HG03097 (cell line): ENCODE results near the gene DENND1A.

Experiments
- ATAC-seq: cut with Tn5 transposase; IDR thresholded peaks from one replicate; pipeline ENCODE4 v1.9.1; 2021; ENCODE audit not compliant: unreplicated experiment, low FRiP score

The DENND1A gene

DNA sequence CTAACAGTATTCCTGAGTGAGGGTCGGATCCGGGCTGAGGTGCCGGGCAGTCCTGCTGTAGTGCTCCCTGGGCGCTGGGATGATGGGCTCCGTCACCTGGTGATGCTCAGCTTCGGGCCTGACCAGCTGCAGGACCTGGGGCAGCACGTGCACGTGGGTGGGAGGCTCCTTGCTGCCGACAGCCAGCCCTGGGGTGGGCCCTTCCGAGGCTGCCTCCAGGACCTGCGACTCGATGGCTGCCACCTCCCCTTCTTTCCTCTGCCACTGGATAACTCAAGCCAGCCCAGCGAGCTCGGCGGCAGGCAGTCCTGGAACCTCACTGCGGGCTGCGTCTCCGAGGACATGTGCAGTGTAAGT is 558.7 kb downstream of the DENND1A start:
- ATAC-seq = no peak

DNA sequence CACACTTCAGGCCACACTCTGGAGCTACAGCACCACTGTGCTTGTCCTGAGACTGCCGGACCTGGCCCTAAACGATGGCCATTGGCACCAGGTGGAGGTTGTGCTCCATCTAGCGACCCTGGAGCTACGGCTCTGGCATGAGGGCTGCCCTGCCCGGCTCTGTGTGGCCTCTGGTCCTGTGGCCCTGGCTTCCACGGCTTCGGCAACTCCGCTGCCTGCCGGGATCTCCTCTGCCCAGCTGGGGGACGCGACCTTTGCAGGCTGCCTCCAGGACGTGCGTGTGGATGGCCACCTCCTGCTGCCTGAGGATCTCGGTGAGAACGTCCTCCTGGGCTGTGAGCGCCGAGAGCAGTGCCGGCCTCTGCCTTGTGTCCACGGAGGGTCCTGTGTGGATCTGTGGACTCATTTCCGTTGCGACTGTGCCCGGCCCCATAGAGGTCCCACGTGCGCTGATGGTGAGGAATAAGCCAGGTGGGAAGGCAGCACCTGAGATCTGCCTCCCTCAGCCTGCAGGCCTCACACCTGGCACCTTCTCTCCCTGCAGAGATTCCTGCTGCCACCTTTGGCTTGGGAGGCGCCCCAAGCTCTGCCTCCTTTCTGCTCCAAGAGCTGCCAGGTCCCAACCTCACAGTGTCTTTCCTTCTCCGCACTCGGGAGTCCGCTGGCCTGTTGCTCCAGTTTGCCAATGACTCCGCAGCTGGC is 559.2 kb downstream of the DENND1A start:
- ATAC-seq = no peak

DNA sequence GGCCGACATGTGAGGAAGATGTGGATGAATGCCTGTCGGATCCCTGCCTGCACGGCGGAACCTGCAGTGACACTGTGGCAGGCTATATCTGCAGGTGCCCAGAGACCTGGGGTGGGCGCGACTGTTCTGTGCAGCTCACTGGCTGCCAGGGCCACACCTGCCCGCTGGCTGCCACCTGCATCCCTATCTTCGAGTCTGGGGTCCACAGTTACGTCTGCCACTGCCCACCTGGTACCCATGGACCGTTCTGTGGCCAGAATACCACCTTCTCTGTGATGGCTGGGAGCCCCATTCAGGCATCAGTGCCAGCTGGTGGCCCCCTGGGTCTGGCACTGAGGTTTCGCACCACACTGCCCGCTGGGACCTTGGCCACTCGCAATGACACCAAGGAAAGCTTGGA is 559.8 kb downstream of the DENND1A start:
- no peak for ATAC-seq

DNA sequence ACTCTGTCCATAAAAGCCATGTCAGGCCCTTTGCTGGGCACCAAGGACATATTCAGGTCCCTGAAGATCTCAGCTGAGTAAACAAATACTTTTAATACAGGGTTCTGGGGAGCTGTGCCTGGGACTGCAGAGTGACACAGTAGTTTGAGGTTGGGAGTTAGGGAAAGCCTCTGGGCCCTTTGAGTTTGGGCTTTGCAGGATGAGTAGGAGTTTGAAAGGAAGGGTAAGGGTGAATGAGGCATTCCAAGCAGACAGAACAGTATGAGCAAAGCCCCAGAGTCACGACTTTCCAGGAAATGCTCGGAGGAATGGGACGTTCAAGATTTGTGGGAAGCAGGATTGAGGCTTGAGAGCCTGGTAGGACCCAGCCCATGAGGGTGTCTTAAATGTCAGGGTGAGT is 560.6 kb downstream of the DENND1A start:
- no peak for ATAC-seq

DNA sequence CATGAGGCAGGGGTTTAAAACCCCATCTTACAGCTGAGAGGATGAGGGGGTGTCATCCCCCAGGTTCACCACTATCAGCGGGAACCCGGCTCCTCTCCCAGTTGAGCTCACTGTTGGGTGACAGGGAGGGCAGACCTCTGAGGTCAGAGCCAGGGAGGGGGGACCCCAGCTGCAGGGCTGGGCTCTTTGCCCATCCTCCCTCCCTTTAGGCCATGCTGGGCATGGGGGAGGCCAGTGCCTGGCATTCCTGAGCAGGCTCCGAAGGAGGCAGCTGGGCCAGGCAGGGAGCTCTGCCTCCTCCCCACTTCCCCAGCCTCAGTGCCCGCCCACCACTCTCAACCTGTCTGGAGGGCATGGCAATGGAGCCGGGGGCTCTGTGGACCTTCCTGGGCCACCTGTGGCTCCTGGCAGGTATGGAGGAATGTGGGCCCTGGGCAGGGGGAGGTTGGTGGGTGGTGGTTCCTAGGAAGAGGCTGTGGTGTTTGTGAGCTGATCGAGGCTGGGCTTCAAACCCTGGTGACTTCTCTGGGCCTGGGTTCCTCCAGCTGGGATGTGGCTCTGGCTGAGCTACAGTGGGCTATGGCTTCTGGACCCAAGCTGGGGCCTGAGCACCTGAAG is 561.3 kb downstream of the DENND1A start:
- no peak for ATAC-seq

DNA sequence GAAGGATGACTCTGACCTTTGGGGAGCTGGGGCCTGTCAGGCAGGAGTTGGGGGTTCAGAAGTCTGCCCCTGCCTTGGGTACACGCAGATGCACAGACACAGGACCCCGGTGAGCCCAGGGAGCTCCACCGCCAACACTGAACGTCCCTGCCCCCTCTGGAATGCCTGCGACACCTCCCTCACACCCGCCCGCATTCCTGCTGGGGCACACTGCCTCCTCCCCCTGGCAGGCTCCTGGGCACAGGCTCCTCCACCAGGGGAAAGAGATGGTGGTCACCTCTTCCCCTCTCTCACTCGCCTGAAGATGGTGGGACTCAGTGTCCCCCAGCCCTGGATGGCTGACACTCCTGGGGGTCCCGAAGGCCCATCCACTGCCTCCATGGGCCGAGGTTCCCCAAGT is 561.9 kb downstream of the DENND1A start:
- ATAC-seq = no peak

DNA sequence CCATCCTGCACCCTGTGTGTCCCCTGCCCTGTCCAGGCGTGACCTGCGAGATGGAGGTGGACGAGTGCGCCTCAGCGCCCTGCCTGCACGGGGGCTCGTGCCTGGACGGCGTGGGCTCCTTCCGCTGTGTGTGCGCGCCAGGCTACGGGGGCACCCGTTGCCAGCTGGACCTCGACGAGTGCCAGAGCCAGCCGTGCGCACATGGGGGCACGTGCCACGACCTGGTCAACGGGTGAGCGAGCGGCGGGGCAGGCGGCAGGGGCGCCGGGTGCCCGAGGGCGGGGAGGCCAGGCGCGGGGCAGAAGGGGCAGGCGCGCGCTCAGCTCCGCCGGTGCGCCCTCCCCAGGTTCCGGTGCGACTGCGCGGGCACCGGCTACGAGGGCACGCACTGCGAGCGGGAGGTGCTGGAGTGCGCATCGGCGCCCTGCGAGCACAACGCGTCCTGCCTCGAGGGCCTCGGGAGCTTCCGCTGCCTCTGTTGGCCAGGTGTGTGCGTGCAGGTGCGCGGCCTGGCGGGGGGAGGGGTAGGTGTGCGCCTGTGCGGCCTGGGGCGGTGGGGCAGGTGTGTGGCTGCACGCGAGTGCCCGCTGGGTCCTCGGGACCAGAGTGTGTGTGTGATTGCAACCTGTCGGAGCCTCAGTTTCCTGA is 563.9 kb downstream of the DENND1A start:
- no peak for ATAC-seq

DNA sequence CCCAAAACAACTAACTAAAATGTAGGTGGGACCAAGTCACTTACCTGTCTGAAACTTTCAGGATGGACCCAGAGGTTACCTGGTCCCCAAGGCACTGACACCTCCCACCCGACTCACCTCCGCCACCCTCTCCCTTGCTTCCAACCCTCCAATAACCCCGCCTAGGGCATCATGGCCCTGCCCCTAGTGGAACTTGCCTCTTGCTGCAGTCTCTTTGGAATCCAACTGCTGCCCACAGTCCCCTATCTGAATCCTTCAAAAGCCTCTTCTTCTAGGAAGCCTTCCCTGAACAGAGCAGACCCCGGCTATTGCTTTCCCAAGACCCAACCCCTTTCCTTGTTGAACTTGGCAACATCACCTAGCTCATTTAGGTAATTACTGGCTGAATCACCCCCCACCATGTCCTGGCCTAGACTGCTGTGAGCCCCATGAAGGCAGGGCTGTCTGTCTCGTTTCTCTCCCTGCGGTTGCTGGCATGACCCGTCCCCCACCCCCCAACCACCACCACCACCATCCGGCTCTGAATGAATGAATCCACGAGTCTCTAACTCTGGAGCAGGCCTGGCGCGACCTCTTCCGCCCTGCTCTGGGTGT is 564.5 kb downstream of the DENND1A start:
- no peak for ATAC-seq

DNA sequence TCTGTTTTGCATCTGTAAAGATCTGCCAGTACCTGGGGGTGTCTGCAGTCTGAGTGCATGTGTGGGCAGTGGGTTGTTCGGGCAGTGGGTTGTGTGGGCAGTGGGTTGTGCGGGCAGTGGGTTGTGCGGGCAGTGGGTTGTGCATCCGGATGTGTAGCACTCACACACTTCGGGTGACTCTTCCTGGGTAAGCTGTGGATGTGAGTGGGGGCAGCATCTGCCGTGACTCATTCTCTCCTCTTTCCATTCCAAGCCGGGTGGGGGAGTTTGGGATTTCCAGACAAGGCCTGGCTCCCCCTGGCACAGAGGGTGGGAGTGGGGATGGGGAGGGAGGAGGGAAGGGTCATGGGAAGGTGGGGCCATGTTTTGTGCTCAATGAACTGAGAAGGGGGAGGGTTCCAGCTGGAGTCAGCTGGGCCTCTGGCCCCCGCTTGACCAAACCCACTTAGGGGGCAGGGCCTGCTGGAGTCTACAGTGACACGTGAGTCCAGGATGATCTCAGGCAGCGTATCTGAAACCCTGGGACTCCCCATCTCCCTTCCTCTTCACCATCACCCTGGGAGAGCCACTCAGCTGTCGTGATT is 565.6 kb downstream of the DENND1A start:
- no peak for ATAC-seq

DNA sequence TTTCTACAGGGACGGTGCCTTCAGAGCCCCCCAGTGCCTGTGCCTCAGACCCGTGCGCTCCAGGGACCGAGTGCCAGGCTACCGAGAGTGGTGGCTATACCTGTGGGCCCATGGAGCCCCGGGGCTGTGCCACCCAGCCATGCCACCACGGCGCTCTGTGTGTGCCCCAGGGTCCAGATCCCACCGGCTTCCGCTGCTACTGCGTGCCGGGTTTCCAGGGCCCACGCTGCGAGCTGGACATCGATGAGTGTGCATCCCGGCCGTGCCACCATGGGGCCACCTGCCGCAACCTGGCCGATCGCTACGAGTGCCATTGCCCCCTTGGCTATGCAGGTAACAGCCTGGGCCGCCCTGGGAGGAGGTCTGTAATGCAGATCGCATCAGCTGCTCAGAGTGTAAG is 567.1 kb downstream of the DENND1A start:
- ATAC-seq = no peak

DNA sequence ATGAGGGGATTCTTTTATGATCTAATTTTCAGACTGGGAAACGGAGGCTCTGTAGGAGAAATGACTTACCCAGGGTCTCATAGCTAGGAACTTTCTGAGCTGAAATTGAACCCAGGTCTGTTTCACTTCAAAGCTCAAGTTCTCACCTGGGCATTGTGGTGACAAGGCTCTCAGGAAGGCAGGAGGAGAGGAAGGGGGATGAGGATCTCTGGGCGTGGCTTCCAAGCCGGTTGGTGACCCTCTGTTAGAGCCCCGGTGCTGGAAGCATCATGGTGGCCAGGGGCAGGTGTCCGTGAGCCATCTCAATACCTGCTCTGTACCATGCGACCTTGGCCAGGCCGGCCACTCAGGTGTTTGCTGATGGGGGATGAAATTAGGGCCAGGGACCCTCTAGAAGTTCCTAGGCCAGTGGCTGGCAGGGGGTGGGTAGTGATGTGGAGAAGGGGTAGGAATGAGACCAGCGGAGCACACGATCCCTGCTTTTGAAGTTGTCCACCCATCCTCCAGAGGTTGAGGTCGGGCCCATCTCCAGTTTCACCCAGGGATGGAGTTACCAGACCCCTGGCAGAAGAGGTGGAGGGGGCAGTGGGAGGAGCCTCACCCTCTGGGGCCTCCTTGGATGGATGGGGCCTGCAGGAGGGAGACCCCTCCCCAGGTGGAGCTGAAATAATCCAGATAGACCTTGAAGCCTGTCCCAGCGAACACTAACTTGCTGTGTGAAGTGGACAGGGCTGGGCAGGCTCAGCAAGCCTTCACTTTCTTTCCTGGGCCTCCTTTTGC is 568.0 kb downstream of the DENND1A start:
- no peak for ATAC-seq

DNA sequence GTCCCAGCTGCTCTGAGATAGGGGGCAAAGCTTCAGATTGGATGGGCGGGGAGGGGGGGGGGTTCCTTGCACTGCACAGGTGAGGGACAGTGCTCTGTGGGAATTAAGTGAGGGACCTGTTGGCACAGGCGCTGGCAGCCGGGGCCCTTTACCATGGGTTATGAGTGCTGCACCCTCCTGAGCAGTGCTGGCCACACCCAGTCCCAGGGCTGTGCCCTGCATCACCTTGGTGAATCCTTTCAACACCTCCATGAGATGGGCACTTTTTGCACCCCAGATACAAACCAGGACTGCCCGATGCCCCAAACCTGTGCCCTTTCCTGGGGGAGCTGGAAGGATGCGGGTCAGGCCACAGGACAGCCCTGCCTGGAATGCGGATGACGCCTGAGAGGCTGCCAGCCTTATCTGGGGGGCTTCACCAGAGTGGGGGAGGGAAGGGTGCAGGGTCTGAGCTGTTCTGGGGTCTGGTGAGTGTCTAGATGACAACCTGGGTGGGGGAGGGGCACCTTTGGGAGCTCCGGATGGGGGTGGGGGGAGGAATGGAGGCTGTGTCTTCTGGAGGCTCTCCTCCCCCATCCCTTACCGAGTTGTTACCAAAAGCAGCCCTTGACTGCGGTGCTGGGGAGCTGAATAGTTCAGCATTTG is 568.7 kb downstream of the DENND1A start:
- ATAC-seq = no peak

DNA sequence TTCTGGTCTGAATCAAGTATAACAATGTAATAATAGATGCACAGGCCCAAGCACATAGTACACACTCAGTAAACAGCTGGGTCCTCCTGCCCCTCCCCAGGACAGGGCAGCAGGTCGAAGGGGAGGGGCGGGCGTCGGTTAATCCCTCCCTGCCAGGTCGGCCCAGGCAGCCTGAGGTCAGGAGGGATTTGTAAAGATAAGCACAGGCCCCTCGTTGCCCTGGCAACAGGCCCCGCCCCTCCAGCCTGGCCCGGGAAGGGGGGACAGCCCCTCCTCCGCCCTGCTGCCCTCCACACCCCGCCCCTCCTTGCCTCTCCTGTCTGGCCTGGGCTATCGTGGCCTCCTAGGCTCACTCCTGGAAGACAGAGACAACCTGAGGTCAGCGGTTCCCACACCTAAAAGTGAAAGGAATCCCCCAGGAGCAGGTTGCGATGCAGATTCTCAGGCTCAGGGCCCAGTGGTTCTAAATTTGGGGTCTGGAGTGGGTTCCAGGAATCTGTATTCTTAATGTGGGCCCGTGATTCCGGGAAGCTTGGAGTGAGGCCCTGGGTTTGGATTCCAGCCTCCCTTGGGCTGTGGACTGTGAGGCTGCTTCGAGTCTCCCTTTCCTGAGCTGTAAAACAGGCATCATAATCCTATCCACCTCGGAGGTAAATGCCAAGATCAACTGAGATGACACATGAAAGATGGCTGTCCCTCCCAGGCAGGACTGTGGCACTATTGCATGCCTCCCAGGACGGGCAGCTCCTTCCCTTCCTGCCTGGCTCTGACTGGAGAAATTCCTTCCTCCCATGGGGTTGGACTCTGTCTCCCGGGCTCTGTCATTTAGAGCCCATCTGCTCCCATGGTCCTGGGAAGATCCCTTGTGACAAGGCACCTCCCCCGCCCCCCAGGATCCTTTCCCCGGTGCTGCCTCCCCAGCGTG is 569.5 kb downstream of the DENND1A start:
- no peak for ATAC-seq

DNA sequence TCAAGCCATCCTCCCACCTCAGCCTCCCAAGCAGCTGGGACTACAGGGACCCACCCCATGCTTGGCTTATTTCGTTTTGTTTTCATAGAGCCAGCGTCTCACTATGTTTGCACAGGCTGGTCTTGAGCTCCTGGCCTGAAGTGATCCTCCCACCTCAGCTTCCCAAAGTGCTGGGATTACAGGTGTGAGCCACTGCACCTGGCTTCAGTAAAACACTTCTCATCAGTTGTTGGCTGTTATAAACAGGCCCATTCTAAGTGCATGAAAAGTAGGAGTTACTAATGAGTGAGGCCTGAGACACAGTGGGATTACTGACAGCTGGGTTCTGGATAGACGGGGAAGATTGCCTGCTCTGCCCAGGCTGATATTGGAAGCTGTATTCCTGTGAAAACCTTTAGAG is 570.4 kb downstream of the DENND1A start:
- ATAC-seq = no peak

DNA sequence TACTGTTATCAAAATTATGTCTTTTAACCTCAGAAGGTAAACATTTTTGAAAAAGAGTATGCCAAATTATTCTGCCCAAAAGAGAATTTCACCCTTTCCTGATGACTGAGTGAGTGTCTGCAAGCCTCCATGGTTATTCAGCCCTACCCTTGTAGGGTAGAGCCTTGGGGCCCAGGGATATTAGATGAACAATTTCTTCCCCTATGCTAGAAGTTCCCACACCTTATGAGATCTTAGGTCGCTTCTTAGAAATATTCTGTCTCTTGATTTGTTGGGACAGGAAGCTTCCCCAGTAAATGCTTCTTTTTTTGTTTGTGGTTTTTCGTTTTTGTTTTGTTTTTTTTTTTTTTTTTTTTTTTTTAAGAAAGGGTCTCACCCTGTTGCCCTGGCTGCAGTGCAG is 570.8 kb downstream of the DENND1A start:
- ATAC-seq = no peak

DNA sequence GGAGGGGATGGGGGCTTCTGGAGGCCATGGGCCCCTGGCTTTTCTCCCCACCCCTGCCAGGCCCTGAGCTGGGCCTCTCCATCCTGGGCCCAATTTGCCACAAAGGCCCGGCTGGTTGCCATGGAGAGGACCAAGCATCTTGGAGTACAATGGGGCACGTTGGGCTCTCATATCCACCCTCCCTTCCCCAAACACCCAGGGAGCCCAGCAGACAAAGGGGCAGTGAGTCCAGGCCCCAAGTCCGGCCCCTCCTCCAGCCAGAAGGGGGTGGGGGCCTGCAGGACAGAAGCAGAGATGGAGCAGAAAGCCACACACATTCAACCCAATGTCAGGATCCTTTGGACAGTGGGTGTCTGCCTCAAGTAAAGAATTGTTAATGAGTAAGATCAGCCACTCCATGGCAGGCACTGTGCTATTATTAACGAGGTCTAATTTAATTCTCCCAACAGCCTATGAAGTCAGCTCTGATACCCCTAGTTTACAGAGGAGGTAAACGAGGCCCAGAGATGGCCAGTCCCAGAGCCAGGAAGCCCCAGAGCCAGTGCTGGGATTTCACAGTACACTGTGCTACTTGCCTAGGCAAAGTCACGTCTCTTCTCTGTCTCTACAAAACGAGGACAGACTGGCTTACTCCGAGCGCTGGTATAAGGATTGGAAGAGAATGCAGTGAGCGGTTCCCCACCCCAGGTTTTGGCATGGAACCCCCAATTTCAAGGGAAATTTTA is 571.6 kb downstream of the DENND1A start:
- ATAC-seq = no peak

DNA sequence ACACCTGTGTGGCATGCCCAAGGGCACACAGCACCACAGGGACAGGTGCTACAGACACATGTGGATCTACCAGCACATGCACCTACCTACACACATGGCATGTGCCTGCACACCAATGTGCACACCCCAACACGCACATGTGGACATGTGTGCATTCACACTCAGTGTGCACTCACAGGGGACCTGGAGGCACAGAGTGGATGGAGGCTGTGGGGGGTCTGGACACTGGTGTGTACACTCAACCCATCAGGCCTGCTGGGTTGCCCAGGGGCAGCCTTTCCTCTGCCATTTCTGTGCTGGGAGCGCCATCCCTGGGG is 572.2 kb downstream of the DENND1A start:
- no peak for ATAC-seq

DNA sequence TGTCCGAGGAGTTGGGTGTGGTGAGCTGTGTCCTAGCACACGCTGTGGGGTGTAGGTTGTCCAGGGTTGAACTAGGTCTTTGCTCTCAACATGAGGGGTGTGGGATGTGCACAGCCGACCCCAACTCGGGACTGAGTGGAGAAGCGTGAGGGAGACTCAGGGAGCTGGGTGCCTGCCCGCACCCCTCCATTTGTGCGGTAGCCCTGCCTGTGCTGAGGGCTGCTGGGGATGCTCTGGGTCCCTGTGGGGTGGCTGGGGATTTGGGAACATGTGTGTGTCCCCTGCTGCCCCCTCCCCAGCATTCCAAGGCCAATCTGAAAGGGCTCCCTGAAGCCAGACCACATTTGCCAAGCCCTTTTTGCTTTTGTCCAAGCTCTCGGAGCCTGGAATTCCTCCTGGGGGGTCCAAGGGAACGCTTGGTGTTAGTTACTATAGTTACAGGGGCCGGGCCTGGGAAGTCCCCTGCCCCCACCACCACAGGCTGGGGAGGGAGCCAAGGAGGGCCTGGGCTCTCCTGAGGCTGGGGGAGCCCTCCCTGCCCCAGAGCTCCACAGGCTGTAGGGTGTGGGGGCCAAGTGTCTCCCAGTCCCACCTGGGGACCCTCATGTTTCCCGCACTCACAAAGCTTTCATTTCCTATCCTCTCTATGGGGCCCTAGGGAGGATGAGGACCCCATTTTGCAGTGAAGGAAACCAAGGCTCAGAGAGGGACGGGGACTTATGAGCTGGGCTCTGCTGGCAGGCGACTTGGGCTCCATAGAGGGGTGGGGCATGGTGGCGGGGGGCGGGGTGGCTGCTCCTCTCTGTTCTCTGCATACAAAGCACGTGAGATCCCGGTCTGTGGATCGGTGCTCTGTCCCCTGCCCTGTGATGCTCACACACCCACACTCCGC is 572.8 kb downstream of the DENND1A start:
- no peak for ATAC-seq
